Bronchial epithelial cell (primary cell): Measurements from ENCODE around the gene POLR1A. TPM values are rescaled to one million over a fixed set of nuclear protein-coding genes. Genes with fewer than 3 reads are reported as not detected.

Source experiments
- DNase-seq: peaks from one replicate; pipeline ENCODE4 v3.0.0-alpha.2; 2010; ENCODE audit warnings: low read depth
- FAIRE-seq: peaks from 2 replicates; lab custom pipeline; 2011; peaks lifted over from hg19 to GRCh38; lab: Jason Lieb, UNC
- H3K27me3 ChIP-seq: 2 replicates; pipeline ENCODE4 v1.5.1; 2011; ENCODE audit warnings: low read length; ENCODE audit not compliant: control insufficient read depth, insufficient read depth
- H3K36me3 ChIP-seq: 2 replicates; pipeline ENCODE4 v1.5.1; 2011; ENCODE audit warnings: low read length; ENCODE audit not compliant: control insufficient read depth, insufficient read depth
- H3K4me3 ChIP-seq: 2 replicates; pipeline ENCODE4 v1.5.1; 2011; ENCODE audit warnings: mild to moderate bottlenecking, low read depth, low read length, control low read depth
- total RNA-seq: library from RNA; depleted of rRNA; stranded (reverse); fragments of >200 nt; gene quantifications from 2 replicates; pipeline ENCODE4 v1.2.1, GENCODE V29; 2014
- TF ChIP-seq, protein P1 (sequence below): IDR thresholded peaks from 2 replicates; pipeline ENCODE4 v1.5.1; 2011; ENCODE audit warnings: mild to moderate bottlenecking, moderate library complexity, low read length, control low read depth, inconsistent platforms; ENCODE audit not compliant: insufficient read depth, severe bottlenecking

Gene POLR1A
- total RNA-seq, 1 donor from 2014 or later, result 9.7 TPM

DNA sequence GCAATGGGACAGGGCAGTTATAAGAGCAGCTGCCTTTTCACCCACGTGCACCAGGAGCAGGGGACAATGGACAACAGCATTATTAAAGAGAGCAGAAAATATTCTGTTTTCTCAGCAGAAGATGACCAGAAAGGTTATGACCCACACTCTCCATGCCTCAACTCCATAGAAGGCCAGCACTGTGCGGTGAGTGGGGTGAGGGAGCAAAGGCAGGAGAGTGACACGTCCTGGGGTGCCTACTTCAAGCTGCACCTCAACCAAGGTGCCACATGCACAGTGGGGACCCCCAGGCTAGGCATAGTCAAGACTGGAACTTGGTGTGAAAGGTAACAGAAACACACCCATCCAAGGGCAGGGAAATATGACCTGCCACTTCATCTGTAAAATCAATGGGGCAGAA lies 50.4 kb downstream of the POLR1A start:
- DNase-seq (no peak), FAIRE-seq (no peak)
- TF ChIP-seq, protein P1, sequence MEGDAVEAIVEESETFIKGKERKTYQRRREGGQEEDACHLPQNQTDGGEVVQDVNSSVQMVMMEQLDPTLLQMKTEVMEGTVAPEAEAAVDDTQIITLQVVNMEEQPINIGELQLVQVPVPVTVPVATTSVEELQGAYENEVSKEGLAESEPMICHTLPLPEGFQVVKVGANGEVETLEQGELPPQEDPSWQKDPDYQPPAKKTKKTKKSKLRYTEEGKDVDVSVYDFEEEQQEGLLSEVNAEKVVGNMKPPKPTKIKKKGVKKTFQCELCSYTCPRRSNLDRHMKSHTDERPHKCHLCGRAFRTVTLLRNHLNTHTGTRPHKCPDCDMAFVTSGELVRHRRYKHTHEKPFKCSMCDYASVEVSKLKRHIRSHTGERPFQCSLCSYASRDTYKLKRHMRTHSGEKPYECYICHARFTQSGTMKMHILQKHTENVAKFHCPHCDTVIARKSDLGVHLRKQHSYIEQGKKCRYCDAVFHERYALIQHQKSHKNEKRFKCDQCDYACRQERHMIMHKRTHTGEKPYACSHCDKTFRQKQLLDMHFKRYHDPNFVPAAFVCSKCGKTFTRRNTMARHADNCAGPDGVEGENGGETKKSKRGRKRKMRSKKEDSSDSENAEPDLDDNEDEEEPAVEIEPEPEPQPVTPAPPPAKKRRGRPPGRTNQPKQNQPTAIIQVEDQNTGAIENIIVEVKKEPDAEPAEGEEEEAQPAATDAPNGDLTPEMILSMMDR, result no peak
- Histone ChIP-seq H3K27me3 (no peaks in the 10 kb centered on the region), H3K4me3 (no peak overlapping the region), H3K36me3 (peaks cover 11% of the 10 kb centered on the region)

DNA sequence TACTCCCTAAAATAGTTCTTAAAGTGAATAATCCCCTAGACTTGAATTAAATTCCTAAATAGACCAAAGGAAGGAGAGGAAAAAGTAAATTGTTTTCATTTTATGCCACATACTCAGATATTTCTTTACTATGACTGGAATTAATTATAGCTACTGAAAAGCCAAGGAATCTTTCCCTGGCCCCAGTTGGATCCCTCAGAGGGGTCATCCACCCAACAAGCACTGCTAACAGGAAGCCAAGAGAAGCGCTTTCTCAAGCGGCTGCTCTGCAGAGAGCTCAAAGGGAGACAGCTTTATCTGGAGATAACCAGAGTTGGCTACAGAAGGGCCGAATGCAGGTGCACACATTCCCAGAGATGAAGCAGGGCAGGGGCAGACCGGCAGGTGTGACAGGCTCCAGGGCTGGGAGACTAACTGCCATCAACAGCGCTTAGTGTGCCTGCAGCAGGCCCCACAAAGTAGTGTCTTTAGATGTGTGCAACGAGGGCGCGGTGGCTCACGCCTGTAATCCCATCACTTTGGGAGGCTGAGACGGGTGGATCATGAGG lies 51.1 kb downstream of the POLR1A start:
- FAIRE-seq (no peak), DNase-seq (no peak)
- TF ChIP-seq, protein P1, result no peak
- Histone ChIP-seq H3K36me3 (peaks cover 14% of the 10 kb centered on the region), H3K4me3 (no peak overlapping the region), H3K27me3 (no peaks in the 10 kb centered on the region)

DNA sequence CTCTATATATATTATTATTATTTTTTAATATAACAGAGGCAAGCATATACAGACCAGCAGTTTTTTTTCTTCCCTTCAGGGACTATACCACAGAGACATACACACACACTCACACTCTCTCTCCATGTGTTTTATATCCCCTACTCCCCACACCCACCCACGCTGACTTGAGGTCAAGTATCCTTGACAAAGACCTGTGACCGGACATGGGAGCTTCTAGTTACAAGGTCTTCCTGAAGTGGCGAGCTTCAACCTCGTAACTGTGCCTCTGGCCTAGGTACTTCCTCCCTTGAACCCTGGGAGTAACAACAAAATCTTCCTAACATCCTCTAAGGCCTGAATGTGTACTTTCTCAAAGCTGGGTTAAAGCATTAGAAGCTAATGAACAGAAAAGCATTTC lies 52.5 kb downstream of the POLR1A start:
- DNase-seq (no peak), FAIRE-seq (no peak)
- Histone ChIP-seq H3K36me3 (peaks cover 23% of the 10 kb centered on the region), H3K4me3 (no peak overlapping the region), H3K27me3 (no peaks in the 10 kb centered on the region)
- TF ChIP-seq, protein P1, result no peak

DNA sequence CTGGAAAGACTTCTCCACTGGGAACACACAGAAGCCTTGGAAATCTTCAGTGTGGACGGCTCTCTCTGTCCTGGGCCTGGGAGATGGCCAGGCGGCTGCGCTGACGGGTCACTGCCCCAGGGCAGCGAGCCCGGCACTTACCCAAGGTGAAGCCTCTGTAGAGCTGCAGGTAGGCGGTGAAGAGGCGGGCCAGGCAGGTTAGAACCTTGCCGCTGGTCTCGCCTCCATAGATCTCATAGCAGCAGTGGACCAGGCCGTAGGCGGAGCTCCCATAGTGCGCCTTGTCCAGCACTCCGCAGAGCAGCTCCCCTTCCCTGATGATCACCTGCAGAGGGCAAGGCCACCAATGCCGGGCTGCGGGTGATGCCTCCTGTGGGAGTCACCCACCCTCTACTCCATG lies 53.0 kb downstream of the POLR1A start:
- TF ChIP-seq, protein P1, result no peak

DNA sequence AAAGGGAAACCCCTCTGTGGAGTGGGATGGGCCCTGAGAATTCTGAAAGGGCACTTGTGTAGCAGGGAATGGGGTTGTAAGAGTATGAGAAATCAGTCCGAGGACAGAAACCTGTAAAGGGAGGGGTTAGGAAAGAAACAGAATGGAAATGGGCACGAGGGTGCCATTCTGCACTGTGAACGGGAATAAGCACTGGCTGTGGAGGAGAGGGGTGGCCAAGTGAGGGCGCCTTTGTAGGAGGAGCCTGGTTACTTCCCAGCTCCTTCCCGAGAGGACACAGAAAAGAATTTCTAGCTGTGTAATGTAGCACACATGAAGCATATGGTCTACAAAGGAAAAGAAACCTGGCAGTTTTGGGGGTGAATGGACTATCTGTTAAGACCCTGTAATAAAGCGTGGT lies 53.4 kb downstream of the POLR1A start:
- Histone ChIP-seq H3K36me3 (peaks cover 30% of the 10 kb centered on the region), H3K4me3 (no peak overlapping the region), H3K27me3 (no peaks in the 10 kb centered on the region)
- no peak for FAIRE-seq
- DNase-seq, result no peak
- TF ChIP-seq, protein P1, result no peak

More for the DNA sequence above, 53.0 kb downstream of the POLR1A start:
- DNase-seq (no peak), FAIRE-seq (no peak)
- Histone ChIP-seq H3K4me3 (no peak overlapping the region), H3K36me3 (peaks cover 28% of the 10 kb centered on the region), H3K27me3 (no peaks in the 10 kb centered on the region)

DNA sequence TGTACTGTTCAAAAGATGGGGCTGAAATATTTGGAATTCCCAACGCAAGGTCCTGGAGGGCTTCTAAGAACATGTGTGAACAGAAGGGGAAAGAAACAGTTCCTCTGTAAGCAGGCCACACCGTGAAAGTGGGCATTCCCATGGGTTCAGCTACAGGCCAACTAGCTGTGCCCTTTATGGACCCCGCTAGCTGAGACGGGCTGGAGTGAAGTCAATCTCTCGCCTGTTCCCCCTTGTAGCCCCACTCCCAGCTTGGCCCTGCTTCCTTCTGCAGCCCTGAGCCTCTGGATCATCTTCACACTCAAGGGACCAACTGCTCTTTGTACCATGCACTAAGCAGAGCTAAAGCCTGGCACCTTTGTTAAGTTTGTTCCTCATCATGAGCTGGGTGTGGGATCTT lies 55.4 kb downstream of the POLR1A start:
- H3K4me3 ChIP-seq, result no peak overlapping the region
- FAIRE-seq (no peak), DNase-seq (no peak)
- H3K36me3 ChIP-seq, result peaks cover 35% of the 10 kb centered on the region
- TF ChIP-seq, protein P1, result no peak
- no peaks in the 10 kb centered on the region for H3K27me3 ChIP-seq
